ENCODE measurements around the gene ASCL1. TPM values are rescaled to one million over a fixed set of nuclear protein-coding genes. Genes with fewer than 3 reads are reported as not detected.

Gene ASCL1
- total and polyA plus RNA-seq, 2 of the 13 experiments (the other 11 are each of a cell fraction or from before 2014, with no cell fraction given): not detected

GRCh38 chr12:102939670-102940222, 17.7 kb upstream of the ASCL1 start (continued):
- no peak for TF ChIP-seq ZNF800 (CRISPR knock-in tag; IDR thresholded peaks at IDR 0.05)
- TF ChIP-seq ATF5 (CRISPR knock-in tag; IDR thresholded peaks at IDR 0.05; ENCODE audit: low read depth): no peak
- TF ChIP-seq AGO1 (IDR thresholded peaks at IDR 0.05; ENCODE audit: low read depth, low read length, poor library complexity, severe bottlenecking): no peak
- TF ChIP-seq FOSL1 (CRISPR knock-in tag; IDR thresholded peaks at IDR 0.05; ENCODE audit: borderline replicate concordance): no peak
- no peak for TF ChIP-seq SNAPC2 (CRISPR knock-in tag; IDR thresholded peaks at IDR 0.05)
- 0 out of 4 replicates have a peak, but pooled peaks of 1 of the 2 experiments have one; percentile 40 for TF ChIP-seq HMGXB4 (CRISPR knock-in tag; IDR thresholded peaks at IDR 0.05; ENCODE audit: borderline replicate concordance in 1 of 2, low read depth in 1 of 2)
- no peak for TF ChIP-seq RARA (CRISPR knock-in tag; IDR thresholded peaks at IDR 0.05)

- intact Hi-C loops (cut with micrococcal nuclease; ENCODE audit: unreplicated experiment) (no loop called here), in situ Hi-C loops (cut with HindIII; ENCODE audit: extremely low pct_ligation_motif_present, low pct_unique_long_range_greater_than_20kb) (loop anchor here (5.0 kb wide), 1 partner anchor 601 kb away; no protein-coding TSS in a partner anchor)
- Histone ChIP-seq H3K4me2 (ENCODE audit: low read depth, low read length) (no peak overlapping the region), H3K4me1 (ENCODE audit: insufficient read depth, low read length) (peaks cover 20% of the 10 kb centered on the region), H2AFZ (ENCODE audit: low read length) (no peak overlapping the region), H3K79me2 (ENCODE audit: insufficient read depth, low read length) (no peaks in the 10 kb centered on the region), H3K27me3 (ENCODE audit: control insufficient read depth in 1 of 2, insufficient read depth in 2 of 2, low read length in 2 of 2) (no peaks in the 10 kb centered on the region; a peak in 1 of 5 replicates), H3K9me3 (ENCODE audit: low read length) (no peaks in the 10 kb centered on the region), H3K9ac (ENCODE audit: insufficient read depth, low read depth, low read length) (no peak overlapping the region), H3K36me3 (replicated peaks in 1 of 2; ENCODE audit: control insufficient read depth in 1 of 2, insufficient read depth in 2 of 2, low read length in 2 of 2) (no peaks in the 10 kb centered on the region), H3K27ac (ENCODE audit: extremely low read length, insufficient read depth, low read length) (no peak overlapping the region), H3K4me3 (replicated peaks in 1 of 3; ENCODE audit: insufficient read depth in 1 of 3, low read depth in 2 of 3, low read length in 3 of 3) (no peak overlapping the region), H4K20me1 (ENCODE audit: insufficient read depth, low read length) (no peaks in the 10 kb centered on the region)
- ChIA-PET CTCF (ENCODE audit: low intra/inter-chr PET ratio, low total read pairs) (no interaction called here), POLR2A (no interaction called here)
- ATAC-seq: no peak
- DNase-seq (ENCODE audit: low spot score): no peak
- 0% methylated on average over 1 of the region's 2 CpGs for WGBS (ENCODE audit: low lambda C conversion rate)
- TF ChIP-seq ZNF768 (CRISPR knock-in tag; IDR thresholded peaks at IDR 0.05) (no peak), RERE (CRISPR knock-in tag; IDR thresholded peaks at IDR 0.05; ENCODE audit: low read depth) (no peak), ZMYM4 (CRISPR knock-in tag; IDR thresholded peaks at IDR 0.05) (no peak), MATR3 (CRISPR knock-in tag; IDR thresholded peaks at IDR 0.05) (no peak), ZNF563 (CRISPR knock-in tag; IDR thresholded peaks at IDR 0.05) (peak; percentile 60; the same call in 1 of the 2 replicates), ZBTB20 (CRISPR knock-in tag; IDR thresholded peaks at IDR 0.05; ENCODE audit: borderline replicate concordance, low read depth) (no peak)
- no peak for FAIRE-seq
- no TSS peak for BruUV-seq (replicated peaks)
These were observed 11.4 kb upstream of the ASCL1 start for GRCh38 chr12:102946042-102946441.

Data from HepG2 (cell line).